ENCODE data around the gene USP12.

- no peak for TF ChIP-seq POLR2A (IDR thresholded peaks at IDR 0.05)
- TF ChIP-seq, protein P1, sequence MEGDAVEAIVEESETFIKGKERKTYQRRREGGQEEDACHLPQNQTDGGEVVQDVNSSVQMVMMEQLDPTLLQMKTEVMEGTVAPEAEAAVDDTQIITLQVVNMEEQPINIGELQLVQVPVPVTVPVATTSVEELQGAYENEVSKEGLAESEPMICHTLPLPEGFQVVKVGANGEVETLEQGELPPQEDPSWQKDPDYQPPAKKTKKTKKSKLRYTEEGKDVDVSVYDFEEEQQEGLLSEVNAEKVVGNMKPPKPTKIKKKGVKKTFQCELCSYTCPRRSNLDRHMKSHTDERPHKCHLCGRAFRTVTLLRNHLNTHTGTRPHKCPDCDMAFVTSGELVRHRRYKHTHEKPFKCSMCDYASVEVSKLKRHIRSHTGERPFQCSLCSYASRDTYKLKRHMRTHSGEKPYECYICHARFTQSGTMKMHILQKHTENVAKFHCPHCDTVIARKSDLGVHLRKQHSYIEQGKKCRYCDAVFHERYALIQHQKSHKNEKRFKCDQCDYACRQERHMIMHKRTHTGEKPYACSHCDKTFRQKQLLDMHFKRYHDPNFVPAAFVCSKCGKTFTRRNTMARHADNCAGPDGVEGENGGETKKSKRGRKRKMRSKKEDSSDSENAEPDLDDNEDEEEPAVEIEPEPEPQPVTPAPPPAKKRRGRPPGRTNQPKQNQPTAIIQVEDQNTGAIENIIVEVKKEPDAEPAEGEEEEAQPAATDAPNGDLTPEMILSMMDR (IDR thresholded peaks at IDR 0.05) = no peak
- TF ChIP-seq POLR2AphosphoS5 (IDR thresholded peaks at IDR 0.05) = no peak
Measured at GRCh38 chr13:27188239-27188638, 16.6 kb upstream of the USP12 start.

All from prostate gland (tissue), 2 donors.